Measurements from ENCODE around the gene EFNA5. TPM values are rescaled to one million over a fixed set of nuclear protein-coding genes. Genes with fewer than 3 reads are reported as not detected.

Gene EFNA5
- total and polyA plus RNA-seq, 2 of the 8 experiments (the other 6 are each of a cell fraction or from before 2014, with no cell fraction given) = 9.6 to 21.8 TPM

GRCh38 chr5:107474361-107474715, 196.4 kb downstream of the EFNA5 start:
- Histone ChIP-seq H3K4ac (replicated peaks; ENCODE audit: insufficient read length, low read depth, low read length) (no peak overlapping the region), H2BK15ac (ENCODE audit: low read length) (no peak overlapping the region), H3K23me2 (ENCODE audit: low read depth, low read length) (no peaks in the 10 kb centered on the region), H2BK5ac (ENCODE audit: low read depth, low read length) (no peak overlapping the region), H2BK12ac (ENCODE audit: low read depth, low read length) (no peak overlapping the region), H2BK20ac (ENCODE audit: low read length) (no peak overlapping the region), H3K9me3 (ENCODE audit: insufficient read depth in 2 of 2, low read depth in 1 of 2, low read length in 1 of 2) (no peaks in the 10 kb centered on the region), H2AFZ (ENCODE audit: low read length) (no peak overlapping the region), H4K8ac (ENCODE audit: extremely low read depth, insufficient read depth, low read length) (no peak overlapping the region), H3K79me1 (ENCODE audit: low read depth, low read length) (no peaks in the 10 kb centered on the region), H3K27me3 (replicated peaks in 1 of 4; ENCODE audit: control insufficient read depth in 3 of 4, extremely low read depth in 1 of 4, insufficient read depth in 3 of 4, low read length in 3 of 4) (no peaks in the 10 kb centered on the region), H3K4me1 (replicated peaks in 1 of 4; ENCODE audit: control insufficient read depth in 3 of 4, insufficient read depth in 4 of 4, low read length in 3 of 4) (peaks cover 4 to 42% (median 25%) of the 10 kb centered on the region in 4 experiments; a peak in 5 of 7 replicates), H2AK5ac (ENCODE audit: low read depth, low read length) (no peak overlapping the region), H3K56ac (replicated peaks; ENCODE audit: insufficient read length, low read depth, low read length) (no peak overlapping the region), H2BK120ac (replicated peaks; ENCODE audit: low read depth, low read length) (no peak overlapping the region), H3K23ac (ENCODE audit: insufficient read length) (no peak overlapping the region), H3K4me2 (ENCODE audit: insufficient read depth in 1 of 2, low read depth in 2 of 2, low read length in 2 of 2) (no peak overlapping the region; a peak in 1 of 4 replicates), H4K20me1 (replicated peaks in 1 of 2; ENCODE audit: control insufficient read depth in 1 of 2, insufficient read depth in 2 of 2, low read length in 2 of 2) (no peaks in the 10 kb centered on the region), H3K14ac (ENCODE audit: insufficient read length) (no peak overlapping the region), H3K36me3 (ENCODE audit: control insufficient read depth in 2 of 4, insufficient read depth in 4 of 4, low read length in 3 of 4) (no peaks in the 10 kb centered on the region), H3K18ac (ENCODE audit: extremely low read depth, low read length) (no peak overlapping the region), H3K27ac (ENCODE audit: low read depth, low read length) (no peak overlapping the region), H4K5ac (ENCODE audit: insufficient read length, low read depth, low read length) (no peak overlapping the region), H3K79me2 (ENCODE audit: control insufficient read depth in 1 of 2, insufficient read depth in 2 of 2, low read length in 2 of 2) (no peaks in the 10 kb centered on the region), H4K91ac (replicated peaks; ENCODE audit: insufficient read length, low read length) (no peak overlapping the region), H3K9ac (replicated peaks in 1 of 4; ENCODE audit: extremely low read depth in 1 of 4, low read depth in 3 of 4, low read length in 3 of 4) (no peak overlapping the region), H3K4me3 (ENCODE audit: extremely low read depth in 1 of 4, insufficient read depth in 2 of 4, low read depth in 3 of 4, low read length in 4 of 4) (no peak overlapping the region)
- FAIRE-seq (no peak), DNase-seq (ENCODE audit: low read depth in 1 of 2, low spot score in 2 of 2) (no peak)
- ChIA-PET POLR2A (ENCODE audit: partially characterized antibody) (no interaction called here), CTCF (ENCODE audit: partially characterized antibody) (no interaction called here)
- WGBS, 2 experiments (ENCODE audit: extremely low coverage in 1 of 2, insufficient coverage in 1 of 2, insufficient read length in 1 of 2, insufficient replicate concordance in 2 of 2, low coverage in 1 of 2, low lambda C conversion rate in 2 of 2, missing lambda C conversion rate in 1 of 2) = 86% methylated on average over 3 of the region's 3 CpGs; no CpG with 5 or more reads in 1 of the 2 experiments
- TF ChIP-seq KDM4A (IDR thresholded peaks at IDR 0.05; ENCODE audit: low read depth, low read length, severe bottlenecking) = no peak
- no peak for TF ChIP-seq FOSL1 (IDR thresholded peaks at IDR 0.05; ENCODE audit: insufficient read depth, low read depth, low read length)
- TF ChIP-seq NRF1 (IDR thresholded peaks at IDR 0.05; ENCODE audit: low read depth, low read length) = no peak
- TF ChIP-seq SIN3A (conservative IDR thresholded peaks at IDR 0.05 in 1 of 2, IDR thresholded peaks at IDR 0.05 in 1 of 2; ENCODE audit: low read depth in 1 of 2, low read length in 2 of 2) = no peak
- no peak for TF ChIP-seq E2F6 (IDR thresholded peaks at IDR 0.05)
- no peak for TF ChIP-seq CHD1 (IDR thresholded peaks at IDR 0.05; ENCODE audit: low read depth, low read length)
- no peak for TF ChIP-seq ATF2 (IDR thresholded peaks at IDR 0.05; ENCODE audit: low read length)
- no peak for TF ChIP-seq NANOG (IDR thresholded peaks at IDR 0.05; ENCODE audit: insufficient read depth, low read depth, low read length, poor library complexity, severe bottlenecking)
- no peak for TF ChIP-seq SIRT6 (IDR thresholded peaks at IDR 0.05; ENCODE audit: low read length)
- no peak for TF ChIP-seq RNF2 (IDR thresholded peaks at IDR 0.05; ENCODE audit: borderline replicate concordance, low read depth, low read length, missing control alignments, poor library complexity, severe bottlenecking)
- TF ChIP-seq EGR1 (IDR thresholded peaks at IDR 0.05; ENCODE audit: borderline replicate concordance, low read depth, low read length) = no peak
- no peak for TF ChIP-seq BACH1 (IDR thresholded peaks at IDR 0.05; ENCODE audit: low read length)

All from H1 (cell line).